ENCODE data around the gene RHBDF2.

Gene RHBDF2

DNA sequence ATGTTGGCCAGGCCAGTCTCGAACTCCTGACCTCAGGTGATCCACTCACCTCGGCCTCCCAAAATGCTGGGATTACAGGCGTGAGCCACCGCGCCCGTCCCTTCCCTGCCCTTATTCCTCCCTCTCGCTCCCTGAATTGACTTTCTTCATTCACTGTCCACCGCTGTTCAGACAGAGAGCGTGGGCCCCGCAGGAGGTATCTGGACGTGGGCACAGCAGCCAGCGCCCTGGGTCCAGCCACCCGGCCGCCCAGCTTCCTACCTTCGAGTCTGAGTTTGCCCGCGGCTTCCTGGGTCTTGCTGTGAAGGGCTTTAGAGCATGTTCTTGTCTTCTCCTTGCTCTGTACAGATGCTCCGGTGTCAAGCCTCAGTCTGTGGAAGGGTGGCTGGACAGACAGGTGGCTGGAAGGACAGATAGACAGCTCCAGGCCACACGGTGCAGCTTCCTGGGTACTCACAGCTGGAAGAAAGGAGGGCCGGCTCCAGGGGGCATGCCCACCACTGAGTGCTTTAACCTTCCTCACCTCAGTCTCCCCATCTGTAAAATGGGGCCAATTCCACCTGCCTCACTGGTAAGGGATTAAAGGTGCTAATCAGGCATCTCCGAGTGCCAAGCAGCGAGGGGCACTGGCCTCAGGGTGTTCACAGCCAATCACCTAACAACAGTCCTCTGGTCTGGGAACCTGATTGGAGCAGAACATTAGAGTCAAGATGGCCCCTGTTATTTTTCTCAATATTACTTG lies 13.6 kb downstream of the RHBDF2 start:
- H2BK12ac ChIP-seq (ENCODE audit: low read length): no peak overlapping the region
- H2BK5ac ChIP-seq (ENCODE audit: low read depth, low read length, poor library complexity): no peak overlapping the region
- no peak overlapping the region for H2AFZ ChIP-seq (ENCODE audit: insufficient read depth, low read length, poor library complexity)

DNA sequence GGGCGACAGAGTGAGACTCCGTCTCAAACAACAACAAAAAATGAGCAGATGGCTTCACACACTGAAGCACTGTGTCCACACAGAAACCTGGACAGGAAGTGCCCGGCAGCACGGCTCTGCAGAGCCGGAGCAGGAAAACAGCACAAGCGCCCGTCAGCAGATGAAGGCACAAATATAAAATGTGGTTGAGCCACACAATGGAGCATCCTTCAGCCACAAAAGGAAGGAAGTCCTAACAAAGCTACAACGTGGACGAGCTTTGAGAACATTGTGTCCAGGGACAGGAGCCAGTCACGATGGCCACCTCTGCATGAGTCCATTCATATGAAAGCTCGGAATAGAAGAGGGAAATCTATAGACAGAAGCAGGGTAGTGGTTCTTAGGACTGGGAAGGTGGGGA lies 15.7 kb downstream of the RHBDF2 start:
- H4K91ac ChIP-seq (ENCODE audit: low read depth, low read length): no peak overlapping the region
- H2BK120ac ChIP-seq (ENCODE audit: insufficient read depth, low read length, poor library complexity): no peak overlapping the region
- H3K4me2 ChIP-seq (ENCODE audit: low read length): no peak overlapping the region
- no peak overlapping the region for H3K4me3 ChIP-seq (ENCODE audit: low read depth, low read length)
- no peak overlapping the region for H3K27ac ChIP-seq (ENCODE audit: low read depth, low read length)
- peaks cover 4 to 5% of the 10 kb centered on the region in 2 experiments for H3K4me1 ChIP-seq (ENCODE audit: control insufficient read depth in 1 of 2, insufficient read depth in 2 of 2, low read length in 2 of 2)
- no peak for DNase-seq
- H2BK12ac ChIP-seq (ENCODE audit: low read length): no peak overlapping the region
- no peak overlapping the region for H3K18ac ChIP-seq (ENCODE audit: low read length)
- no peak overlapping the region for H4K12ac ChIP-seq (ENCODE audit: low read depth, low read length)
- no peak overlapping the region for H3K9ac ChIP-seq (ENCODE audit: low read length)
- H3K79me1 ChIP-seq (ENCODE audit: low read length): no peaks in the 10 kb centered on the region
- H2BK5ac ChIP-seq (ENCODE audit: low read depth, low read length, poor library complexity): no peak overlapping the region
- H3K79me2 ChIP-seq (ENCODE audit: control insufficient read depth, insufficient read depth, low read length, poor library complexity): no peaks in the 10 kb centered on the region
- H2AK5ac ChIP-seq (ENCODE audit: low read length): no peak overlapping the region
- no peaks in the 10 kb centered on the region for H3K27me3 ChIP-seq (ENCODE audit: insufficient read depth, low read length)
- no peak overlapping the region for H4K8ac ChIP-seq (ENCODE audit: low read depth, low read length)
- H3K23ac ChIP-seq (ENCODE audit: low read length): no peak overlapping the region
- H3K14ac ChIP-seq (ENCODE audit: low read length): no peak overlapping the region
- no CpG with 5 or more reads among the region's 11 CpGs for WGBS (ENCODE audit: extremely low coverage, insufficient coverage, insufficient read length)
- peaks cover 2% of the 10 kb centered on the region for H3K9me3 ChIP-seq (ENCODE audit: insufficient read depth, low read depth, low read length)
- H2AFZ ChIP-seq (ENCODE audit: insufficient read depth, low read length, poor library complexity): no peak overlapping the region
- H3K4ac ChIP-seq (ENCODE audit: low read depth, low read length): no peak overlapping the region
- H3K36me3 ChIP-seq (ENCODE audit: control insufficient read depth in 1 of 2, insufficient read depth in 2 of 2, low read length in 2 of 2): no peaks in the 10 kb centered on the region

More for the DNA sequence above, 13.6 kb downstream of the RHBDF2 start:
- Histone ChIP-seq H4K91ac (ENCODE audit: low read depth, low read length) (no peak overlapping the region), H3K4me1 (ENCODE audit: control insufficient read depth in 1 of 2, insufficient read depth in 2 of 2, low read length in 2 of 2) (peaks cover 4 to 5% of the 10 kb centered on the region in 2 experiments), H3K36me3 (ENCODE audit: control insufficient read depth in 1 of 2, insufficient read depth in 2 of 2, low read length in 2 of 2) (no peaks in the 10 kb centered on the region), H3K18ac (ENCODE audit: low read length) (no peak overlapping the region), H3K23ac (ENCODE audit: low read length) (no peak overlapping the region), H4K8ac (ENCODE audit: low read depth, low read length) (no peak overlapping the region), H4K12ac (ENCODE audit: low read depth, low read length) (no peak overlapping the region), H3K4ac (ENCODE audit: low read depth, low read length) (no peak overlapping the region), H2AK5ac (ENCODE audit: low read length) (no peak overlapping the region), H3K14ac (ENCODE audit: low read length) (no peak overlapping the region), H2BK120ac (ENCODE audit: insufficient read depth, low read length, poor library complexity) (no peak overlapping the region), H3K4me2 (ENCODE audit: low read length) (no peak overlapping the region), H3K27me3 (ENCODE audit: insufficient read depth, low read length) (no peaks in the 10 kb centered on the region), H3K79me1 (ENCODE audit: low read length) (no peaks in the 10 kb centered on the region), H3K9me3 (ENCODE audit: insufficient read depth, low read depth, low read length) (peaks cover 2% of the 10 kb centered on the region), H3K4me3 (ENCODE audit: low read depth, low read length) (no peak overlapping the region), H3K27ac (ENCODE audit: low read depth, low read length) (no peak overlapping the region), H3K9ac (ENCODE audit: low read length) (no peak overlapping the region), H3K79me2 (ENCODE audit: control insufficient read depth, insufficient read depth, low read length, poor library complexity) (no peaks in the 10 kb centered on the region)
- WGBS (ENCODE audit: extremely low coverage, insufficient coverage, insufficient read length): no CpG with 5 or more reads among the region's 22 CpGs
- DNase-seq: no peak

- Histone ChIP-seq H3K4ac (ENCODE audit: low read depth, low read length) (no peak overlapping the region), H2AK5ac (ENCODE audit: low read length) (no peak overlapping the region), H3K27me3 (ENCODE audit: insufficient read depth, low read length) (no peaks in the 10 kb centered on the region), H2BK120ac (ENCODE audit: insufficient read depth, low read length, poor library complexity) (no peak overlapping the region), H3K79me1 (ENCODE audit: low read length) (no peaks in the 10 kb centered on the region), H3K27ac (ENCODE audit: low read depth, low read length) (no peak overlapping the region), H3K4me1 (ENCODE audit: control insufficient read depth in 1 of 2, insufficient read depth in 2 of 2, low read length in 2 of 2) (peaks cover 4 to 5% of the 10 kb centered on the region in 2 experiments), H3K18ac (ENCODE audit: low read length) (no peak overlapping the region), H2BK5ac (ENCODE audit: low read depth, low read length, poor library complexity) (no peak overlapping the region), H3K4me2 (ENCODE audit: low read length) (no peak overlapping the region), H4K8ac (ENCODE audit: low read depth, low read length) (no peak overlapping the region), H3K9me3 (ENCODE audit: insufficient read depth, low read depth, low read length) (peaks cover 2% of the 10 kb centered on the region), H3K14ac (ENCODE audit: low read length) (no peak overlapping the region), H3K23ac (ENCODE audit: low read length) (no peak overlapping the region), H4K12ac (ENCODE audit: low read depth, low read length) (no peak overlapping the region), H3K9ac (ENCODE audit: low read length) (no peak overlapping the region), H2BK12ac (ENCODE audit: low read length) (no peak overlapping the region), H3K4me3 (ENCODE audit: low read depth, low read length) (no peak overlapping the region), H4K91ac (ENCODE audit: low read depth, low read length) (no peak overlapping the region), H2AFZ (ENCODE audit: insufficient read depth, low read length, poor library complexity) (no peak overlapping the region), H3K36me3 (ENCODE audit: control insufficient read depth in 1 of 2, insufficient read depth in 2 of 2, low read length in 2 of 2) (no peaks in the 10 kb centered on the region), H3K79me2 (ENCODE audit: control insufficient read depth, insufficient read depth, low read length, poor library complexity) (no peaks in the 10 kb centered on the region)
- WGBS (ENCODE audit: extremely low coverage, insufficient coverage, insufficient read length): no CpG with 5 or more reads among the region's 11 CpGs
- DNase-seq: no peak
Observed at GRCh38 chr17:76484228-76484725, 16.9 kb downstream of the RHBDF2 start.

DNA sequence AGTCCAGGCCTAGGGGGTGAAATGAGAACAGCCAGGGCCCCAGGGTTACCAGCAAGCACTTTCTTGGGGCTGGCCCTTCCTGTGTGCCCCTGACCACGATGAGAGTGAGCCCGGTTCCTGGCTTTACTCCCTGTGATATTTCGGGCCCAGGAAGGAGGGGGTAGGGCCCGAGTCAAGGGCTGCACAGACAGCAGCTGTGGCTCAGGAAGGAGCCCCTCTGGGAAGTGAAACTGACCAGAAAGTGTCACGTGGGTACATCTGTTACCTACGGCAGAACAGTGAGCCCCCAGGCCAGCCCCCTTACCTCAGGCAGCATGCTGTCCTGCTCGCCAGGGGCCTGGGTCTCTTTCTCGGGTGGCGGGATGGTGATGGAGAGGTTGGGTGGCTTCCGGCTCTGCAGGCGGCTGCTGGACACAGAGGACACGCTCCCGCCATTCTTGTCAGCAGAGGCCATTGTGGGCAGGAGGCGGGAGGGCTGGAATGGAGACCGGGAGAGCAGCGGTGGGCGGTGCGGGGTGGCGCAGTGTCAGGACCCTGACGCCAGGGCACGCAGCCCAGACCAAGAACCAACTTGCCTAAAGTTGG lies 20.1 kb downstream of the RHBDF2 start:
- DNase-seq: no peak
- no peak overlapping the region for H3K4ac ChIP-seq (ENCODE audit: low read depth, low read length)
- no peak overlapping the region for H3K4me3 ChIP-seq (ENCODE audit: low read depth, low read length)

More for the DNA sequence above, 20.1 kb downstream of the RHBDF2 start:
- no peak overlapping the region for H4K91ac ChIP-seq (ENCODE audit: low read depth, low read length)
- H3K27me3 ChIP-seq (ENCODE audit: insufficient read depth, low read length): no peaks in the 10 kb centered on the region
- no peak overlapping the region for H3K27ac ChIP-seq (ENCODE audit: low read depth, low read length)
- no peaks in the 10 kb centered on the region for H3K36me3 ChIP-seq (ENCODE audit: control insufficient read depth in 1 of 2, insufficient read depth in 2 of 2, low read length in 2 of 2)
- H3K18ac ChIP-seq (ENCODE audit: low read length): no peak overlapping the region
- H2AFZ ChIP-seq (ENCODE audit: insufficient read depth, low read length, poor library complexity): no peak overlapping the region
- WGBS (ENCODE audit: extremely low coverage, insufficient coverage, insufficient read length): no CpG with 5 or more reads among the region's 21 CpGs
- no peak overlapping the region for H3K9ac ChIP-seq (ENCODE audit: low read length)
- H2BK120ac ChIP-seq (ENCODE audit: insufficient read depth, low read length, poor library complexity): no peak overlapping the region
- H3K4me2 ChIP-seq (ENCODE audit: low read length): no peak overlapping the region
- no peaks in the 10 kb centered on the region for H3K79me1 ChIP-seq (ENCODE audit: low read length)
- H2BK12ac ChIP-seq (ENCODE audit: low read length): no peak overlapping the region
- no peak overlapping the region for H3K14ac ChIP-seq (ENCODE audit: low read length)
- H2AK5ac ChIP-seq (ENCODE audit: low read length): no peak overlapping the region
- H3K4me1 ChIP-seq (ENCODE audit: control insufficient read depth in 1 of 2, insufficient read depth in 2 of 2, low read length in 2 of 2): peaks cover 4 to 5% of the 10 kb centered on the region in 2 experiments
- H3K79me2 ChIP-seq (ENCODE audit: control insufficient read depth, insufficient read depth, low read length, poor library complexity): no peaks in the 10 kb centered on the region
- no peak overlapping the region for H4K12ac ChIP-seq (ENCODE audit: low read depth, low read length)
- no peak overlapping the region for H3K23ac ChIP-seq (ENCODE audit: low read length)
- H3K9me3 ChIP-seq (ENCODE audit: insufficient read depth, low read depth, low read length): peaks cover 2% of the 10 kb centered on the region
- H4K8ac ChIP-seq (ENCODE audit: low read depth, low read length): no peak overlapping the region
- H2BK5ac ChIP-seq (ENCODE audit: low read depth, low read length, poor library complexity): no peak overlapping the region

All from trophoblast cell (in vitro differentiated cells and primary cell).